HG02763 (cell line): ENCODE data around the gene SLC41A2.
"Not testable (repeated sequence)": the region's sequence is repeated elsewhere in the genome, so short reads cannot be mapped to it uniquely, and the experiment has no call there.

Experiments
- ATAC-seq: cut with Tn5 transposase; IDR thresholded peaks from one replicate; pipeline ENCODE4 v1.9.1; 2021; ENCODE audit warnings: mild to moderate bottlenecking, moderate library complexity; ENCODE audit not compliant: unreplicated experiment

The SLC41A2 gene, protein sequence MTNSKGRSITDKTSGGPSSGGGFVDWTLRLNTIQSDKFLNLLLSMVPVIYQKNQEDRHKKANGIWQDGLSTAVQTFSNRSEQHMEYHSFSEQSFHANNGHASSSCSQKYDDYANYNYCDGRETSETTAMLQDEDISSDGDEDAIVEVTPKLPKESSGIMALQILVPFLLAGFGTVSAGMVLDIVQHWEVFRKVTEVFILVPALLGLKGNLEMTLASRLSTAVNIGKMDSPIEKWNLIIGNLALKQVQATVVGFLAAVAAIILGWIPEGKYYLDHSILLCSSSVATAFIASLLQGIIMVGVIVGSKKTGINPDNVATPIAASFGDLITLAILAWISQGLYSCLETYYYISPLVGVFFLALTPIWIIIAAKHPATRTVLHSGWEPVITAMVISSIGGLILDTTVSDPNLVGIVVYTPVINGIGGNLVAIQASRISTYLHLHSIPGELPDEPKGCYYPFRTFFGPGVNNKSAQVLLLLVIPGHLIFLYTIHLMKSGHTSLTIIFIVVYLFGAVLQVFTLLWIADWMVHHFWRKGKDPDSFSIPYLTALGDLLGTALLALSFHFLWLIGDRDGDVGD

DNA sequence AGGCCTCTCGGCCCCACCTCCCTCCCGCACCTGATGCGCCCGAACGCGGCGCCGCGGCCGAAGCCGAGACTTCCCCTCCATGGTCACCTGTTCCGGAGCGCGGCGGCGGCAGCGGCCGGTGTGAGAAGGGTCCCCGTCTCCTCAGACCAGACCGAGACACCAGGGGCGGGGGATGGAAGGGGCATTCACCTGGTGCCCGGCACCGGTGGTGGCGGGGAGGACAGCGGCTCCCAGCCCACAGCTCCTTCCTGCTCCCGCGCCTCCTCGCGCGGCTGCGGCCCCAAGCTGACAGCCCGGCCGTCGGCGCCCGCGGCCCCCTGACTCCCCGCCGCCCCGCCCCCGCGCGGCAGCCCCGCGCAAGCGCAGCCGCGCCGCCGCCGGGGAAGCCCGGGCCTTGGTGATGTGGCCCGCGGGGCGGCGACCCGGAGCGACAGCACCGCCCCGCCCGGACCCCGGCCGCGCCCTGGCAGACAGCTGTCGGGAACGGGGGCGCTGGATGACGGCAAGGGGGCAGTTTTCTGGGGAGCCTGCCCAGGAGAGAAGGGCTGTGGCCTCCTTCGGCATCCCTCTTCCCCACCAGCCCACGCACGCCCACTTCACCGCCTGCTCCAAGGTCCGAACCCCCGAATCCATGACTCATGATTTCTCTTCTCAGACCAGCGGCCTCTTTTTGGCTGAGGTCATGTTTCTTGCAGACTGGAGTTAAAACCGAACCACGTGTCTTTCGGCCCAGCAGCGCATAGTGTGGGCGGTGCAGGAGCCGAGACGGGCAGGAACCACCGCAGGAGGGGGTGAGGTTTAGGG is at the start of gene SLC41A2:
Gene SLC41A2, minus strand, starts transcription at position 290 of the 804 bp plus-strand sequence. CDS start 29,763 bp downstream, outside the sequence.
- ATAC-seq = peak; percentile 76

DNA sequence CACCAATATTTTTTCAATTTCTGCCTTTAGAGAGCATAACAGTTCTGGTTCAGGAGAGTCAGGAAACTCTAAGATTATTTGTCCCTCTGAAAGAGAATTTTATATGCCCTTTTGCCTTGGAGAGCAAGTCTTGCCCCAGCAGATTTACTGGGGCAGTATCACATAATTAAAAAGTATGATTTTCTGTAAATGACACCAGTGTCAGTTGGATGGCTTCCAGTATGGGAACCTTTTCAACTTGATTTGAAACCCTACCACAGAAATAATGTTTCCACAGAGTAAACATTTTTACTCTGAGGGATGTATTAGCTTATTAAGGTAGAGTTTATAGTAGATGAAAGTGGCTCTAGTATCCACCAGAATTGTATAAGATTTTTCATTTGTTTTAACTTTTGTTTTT is 43.4 kb upstream of the SLC41A2 start:
- ATAC-seq = no peak

DNA sequence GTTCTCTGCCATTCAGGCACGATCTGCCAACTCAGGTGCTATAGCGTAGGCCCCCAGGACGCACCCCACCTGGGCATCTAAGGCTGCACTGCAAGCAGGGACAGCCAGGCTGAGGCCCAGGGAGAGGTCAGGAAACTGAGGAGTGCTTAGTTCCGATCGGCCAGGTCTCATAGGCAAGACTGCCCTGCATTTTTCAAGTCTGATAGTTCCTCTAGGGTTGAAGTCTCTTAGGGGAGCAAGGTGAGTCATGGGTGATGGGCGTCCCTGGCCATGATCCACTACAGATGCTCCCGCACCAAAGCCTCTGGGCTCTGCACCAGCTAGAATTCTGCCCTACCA is 41.2 kb upstream of the SLC41A2 start:
- no peak for ATAC-seq

DNA sequence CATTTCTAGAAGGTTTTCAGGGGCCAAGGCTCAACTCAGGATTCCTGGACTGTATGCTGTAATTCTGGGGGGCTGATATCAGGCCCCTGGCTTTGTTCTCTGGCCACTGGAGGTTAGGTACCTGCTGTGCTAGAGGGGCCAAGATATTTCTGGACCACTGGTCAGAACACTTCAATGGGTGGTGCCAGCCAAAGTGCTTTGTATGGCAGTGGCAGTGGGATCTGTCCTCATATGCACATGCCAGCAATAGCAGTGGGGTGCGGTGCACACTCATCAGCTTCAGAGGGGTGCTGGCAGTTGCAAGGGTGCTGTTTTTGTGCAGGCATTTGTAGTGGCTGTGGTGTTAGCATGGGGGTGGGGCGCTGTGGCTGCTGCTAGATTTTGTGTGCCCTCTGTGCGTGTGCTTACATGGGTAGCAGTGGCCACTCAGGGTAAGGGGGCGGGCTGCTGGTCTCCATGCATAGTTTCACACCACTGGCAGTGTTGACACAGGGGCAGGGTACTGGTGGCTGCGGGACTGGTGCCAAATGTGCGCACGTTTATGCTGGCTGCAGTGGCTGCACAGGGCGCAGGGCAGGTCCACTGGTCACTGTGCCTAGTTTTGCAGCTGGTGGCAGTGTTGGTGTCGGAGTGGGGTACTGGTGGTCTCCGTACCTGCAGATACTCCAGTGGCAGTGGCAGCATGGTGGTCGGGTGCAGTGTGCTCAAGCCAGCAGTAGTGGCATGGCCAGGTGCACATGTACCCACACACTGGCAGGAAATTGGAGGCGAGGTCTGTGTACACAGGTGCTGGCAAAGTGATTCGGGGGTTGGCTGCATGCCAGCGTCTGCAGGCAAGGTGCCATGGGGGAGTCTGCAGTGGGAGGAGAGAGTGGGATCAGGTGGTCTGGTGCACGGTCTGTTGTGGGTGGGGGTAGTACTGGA is 40.6 kb upstream of the SLC41A2 start:
- no peak for ATAC-seq

DNA sequence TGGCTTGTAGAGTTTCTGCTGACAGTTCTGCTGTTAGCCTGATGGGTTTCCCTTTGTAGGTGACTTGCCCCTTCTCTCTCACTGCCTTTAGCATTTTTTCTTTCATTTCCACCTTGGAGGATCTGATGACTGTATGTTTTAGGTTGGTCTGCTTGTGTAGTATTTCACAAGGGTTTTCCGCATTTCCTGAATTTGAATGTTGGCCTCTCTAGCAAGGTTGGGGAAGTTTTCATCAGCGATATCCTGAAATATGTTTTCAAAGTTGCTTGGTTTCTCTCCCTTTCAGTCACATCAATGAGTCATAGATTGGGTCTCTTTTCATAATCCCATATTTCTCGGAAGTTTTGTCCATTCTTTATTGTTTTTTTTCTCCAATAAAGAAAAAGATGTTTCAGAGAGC is 39.5 kb upstream of the SLC41A2 start:
- no peak for ATAC-seq

DNA sequence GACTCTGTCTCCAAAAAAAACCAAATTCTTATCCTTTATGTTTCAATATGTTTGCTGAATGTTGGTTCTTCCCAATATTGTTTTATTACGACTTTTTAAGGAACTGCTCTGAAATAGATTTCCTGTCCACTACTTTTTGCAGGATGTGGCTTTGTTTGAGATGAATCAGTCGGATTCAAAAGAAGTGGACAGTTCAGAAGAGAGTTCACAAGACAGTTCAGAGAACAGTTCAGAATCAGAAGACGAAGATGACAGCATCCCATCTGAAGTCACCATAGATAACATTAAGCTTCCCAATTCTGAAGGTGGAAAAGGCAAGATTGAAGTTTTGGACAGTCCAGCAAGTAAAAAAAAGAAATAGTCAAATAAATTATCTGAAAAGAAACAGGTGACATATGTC is 36.2 kb upstream of the SLC41A2 start:
- no peak for ATAC-seq

DNA sequence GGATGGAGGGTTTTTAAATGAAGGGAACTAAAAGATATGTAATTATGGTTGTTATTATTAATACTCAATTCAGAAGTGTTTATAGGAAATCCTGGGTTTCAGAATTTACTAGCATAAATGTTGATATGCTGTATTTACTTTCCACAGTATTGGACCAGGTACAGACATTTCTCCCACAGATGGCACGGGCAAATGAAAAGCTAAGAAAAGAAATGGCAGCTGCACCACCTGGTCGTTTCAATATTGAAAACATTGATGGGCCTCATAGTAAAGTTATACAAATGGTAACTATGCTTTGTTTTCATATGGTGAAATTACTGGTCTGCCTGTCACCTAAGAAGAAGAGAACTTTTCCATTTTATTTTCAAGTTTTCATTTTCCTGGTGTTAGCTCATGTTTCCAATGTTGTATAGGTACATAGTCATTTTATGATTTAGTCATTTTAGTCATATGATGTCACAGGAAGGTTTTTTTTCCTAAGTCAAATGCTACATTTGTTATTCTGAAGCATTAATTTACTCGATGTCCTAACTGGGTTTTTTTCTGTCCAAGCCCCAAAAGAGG is 33.6 kb upstream of the SLC41A2 start:
- no peak for ATAC-seq

DNA sequence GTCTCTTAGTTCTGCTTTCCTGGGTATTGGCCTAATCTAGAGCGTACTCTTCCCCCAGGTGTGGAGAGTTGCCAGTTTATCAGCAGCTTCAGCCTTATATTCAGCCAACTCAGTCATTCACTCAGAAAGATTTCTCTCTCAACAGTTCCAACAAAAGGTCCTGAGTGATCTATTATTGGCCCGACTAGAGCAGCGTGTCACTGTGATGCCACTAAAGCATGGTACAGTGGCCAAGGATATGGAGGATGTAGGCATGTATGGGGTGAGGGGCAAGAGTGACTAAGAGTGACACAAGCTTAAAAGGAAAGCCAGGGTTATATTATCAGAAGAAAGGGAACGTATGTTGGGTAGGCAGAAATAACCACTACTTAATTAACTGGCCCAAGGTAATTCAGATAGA is 32.9 kb upstream of the SLC41A2 start:
- no peak for ATAC-seq

DNA sequence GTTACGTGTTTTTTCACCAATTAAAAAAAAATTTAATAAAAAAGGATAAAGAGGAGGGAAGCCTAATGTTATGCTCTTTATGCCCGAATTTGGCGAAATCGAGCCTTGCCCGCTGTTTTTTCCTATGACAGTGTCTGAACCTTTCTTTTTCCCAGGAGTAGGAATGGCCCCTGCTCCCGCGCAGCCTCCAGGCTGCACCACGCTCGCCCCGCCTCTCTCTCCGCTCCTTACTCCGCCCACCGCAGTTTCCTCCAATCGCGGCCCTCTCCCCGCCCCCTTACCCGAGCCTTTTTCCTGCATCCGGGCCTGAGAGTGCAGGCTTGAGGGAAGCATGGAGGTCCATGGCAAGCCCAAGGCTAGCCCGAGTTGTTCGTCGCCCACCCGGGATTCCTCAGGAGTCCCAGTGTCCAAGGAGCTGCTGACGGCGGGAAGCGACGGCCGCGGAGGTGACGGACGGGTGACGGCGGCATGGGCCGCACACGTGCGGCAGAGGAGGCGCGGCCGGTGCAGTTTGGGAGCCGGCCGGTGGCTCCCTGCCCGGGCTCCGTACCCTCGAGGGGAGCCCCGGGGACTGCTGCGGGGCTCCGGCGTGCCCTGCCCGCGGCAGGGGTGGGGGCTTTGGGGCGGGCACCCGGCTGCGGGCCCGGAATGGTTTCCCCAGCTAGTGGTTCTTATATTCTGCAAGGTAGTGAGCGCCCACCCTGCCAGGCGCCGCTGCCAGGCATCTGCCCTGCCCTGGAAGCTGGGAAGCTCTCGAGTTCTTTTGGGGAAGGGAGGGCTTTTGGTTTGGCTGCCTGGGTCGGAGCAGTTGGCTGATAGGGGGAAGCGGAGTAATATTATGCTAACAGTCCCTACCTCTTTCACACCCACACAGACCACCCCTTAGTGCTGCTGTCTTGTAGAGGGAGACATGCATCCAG is 28.2 kb upstream of the SLC41A2 start, which contains the start of gene NOPCHAP1:
Gene NOPCHAP1, plus strand, starts transcription at position 295 of the 920 bp plus-strand sequence. Its CDS starts 37 bp downstream, at position 332.
- peak; percentile 99 for ATAC-seq

DNA sequence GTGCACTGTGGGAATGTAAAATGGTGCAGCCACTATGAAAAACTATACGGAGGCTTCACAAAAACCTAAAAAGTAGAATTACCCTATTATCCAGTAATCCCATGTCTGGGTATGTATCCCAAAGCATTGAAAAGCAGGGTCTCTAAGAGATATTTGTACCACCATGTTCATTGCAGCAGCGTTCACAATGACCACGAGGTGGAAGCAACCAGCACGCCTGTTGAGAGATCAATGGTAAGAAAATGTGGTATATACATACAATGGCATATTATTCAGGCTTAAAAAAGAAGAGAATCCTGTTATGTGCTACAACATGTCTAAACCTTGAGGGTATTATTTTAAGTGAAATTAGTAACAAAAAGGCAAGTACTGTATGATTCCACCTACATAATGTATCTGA is 27.1 kb upstream of the SLC41A2 start:
- no peak for ATAC-seq

DNA sequence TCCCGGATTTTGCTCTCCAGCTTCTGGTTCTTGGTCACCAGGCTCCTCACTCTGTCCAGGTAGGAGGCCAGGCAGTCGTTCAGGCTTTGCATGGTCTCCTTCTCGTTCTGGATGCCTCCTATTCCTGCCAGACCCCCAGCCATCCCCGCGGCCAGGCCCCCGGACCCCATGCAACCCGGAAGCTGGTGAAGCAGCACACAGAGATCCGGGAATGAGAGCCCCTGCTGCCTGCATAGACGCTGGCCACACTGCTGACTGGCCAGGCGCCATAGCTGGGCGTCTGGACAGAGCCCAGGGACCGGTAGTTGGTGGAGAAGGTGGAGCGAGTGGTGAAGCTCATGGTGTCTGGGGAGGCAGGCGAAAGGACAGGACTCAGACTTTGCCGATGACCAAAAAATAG is 19.6 kb upstream of the SLC41A2 start:
- not testable (repeated sequence) for ATAC-seq

DNA sequence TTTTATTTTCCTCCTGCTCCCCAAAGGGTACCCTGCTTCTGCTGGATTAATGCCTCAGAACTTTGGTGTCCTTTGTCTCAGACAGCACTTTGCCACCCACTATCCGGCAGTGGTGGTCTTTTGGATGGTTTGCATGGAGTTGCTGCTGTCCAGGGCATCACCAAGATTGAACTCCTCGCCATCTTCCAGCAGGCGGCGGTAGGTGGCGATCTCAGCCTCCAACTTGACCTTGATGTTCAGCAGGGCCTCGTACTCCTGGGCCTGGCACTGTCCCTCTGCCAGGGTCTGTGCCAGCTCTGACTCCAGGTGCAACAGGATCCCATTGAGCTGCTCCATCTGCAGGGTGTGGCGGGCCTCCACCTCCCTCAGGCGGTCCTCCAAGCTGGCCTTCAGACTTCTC is 18.6 kb upstream of the SLC41A2 start:
- ATAC-seq = no peak

DNA sequence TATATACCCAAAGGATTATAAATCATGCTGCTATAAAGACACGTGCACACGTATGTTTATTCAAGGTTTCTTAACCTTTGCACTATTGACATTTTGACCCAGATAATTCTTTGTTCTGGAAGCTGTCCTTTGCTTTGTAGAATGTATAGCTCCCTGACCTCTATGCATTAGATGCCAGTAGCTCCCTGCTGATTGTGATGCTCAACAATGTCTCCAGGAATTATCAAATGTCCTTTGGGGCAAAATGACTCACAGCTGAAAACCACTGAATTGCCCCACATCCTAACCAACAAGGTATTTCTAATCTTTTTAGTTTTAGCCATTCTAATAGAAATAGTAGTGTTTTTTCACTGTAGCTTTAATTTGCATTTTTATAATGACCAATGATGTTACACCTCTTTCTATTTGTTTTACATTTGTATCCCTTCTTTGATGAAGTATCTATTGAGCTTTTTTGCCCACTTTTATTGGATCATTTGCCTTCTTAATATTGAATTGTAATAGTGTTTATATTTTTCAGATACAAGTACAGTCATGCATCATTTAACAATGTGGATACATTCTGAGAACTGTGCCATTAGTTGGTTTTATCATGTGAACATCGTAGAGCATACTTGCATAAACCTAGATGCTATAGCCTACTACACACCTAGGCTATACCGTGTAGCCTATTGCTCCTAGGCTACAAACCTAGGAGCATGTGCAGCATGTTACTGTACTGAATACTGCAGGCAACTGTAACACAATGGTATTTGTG is 17.7 kb upstream of the SLC41A2 start:
- no peak for ATAC-seq

DNA sequence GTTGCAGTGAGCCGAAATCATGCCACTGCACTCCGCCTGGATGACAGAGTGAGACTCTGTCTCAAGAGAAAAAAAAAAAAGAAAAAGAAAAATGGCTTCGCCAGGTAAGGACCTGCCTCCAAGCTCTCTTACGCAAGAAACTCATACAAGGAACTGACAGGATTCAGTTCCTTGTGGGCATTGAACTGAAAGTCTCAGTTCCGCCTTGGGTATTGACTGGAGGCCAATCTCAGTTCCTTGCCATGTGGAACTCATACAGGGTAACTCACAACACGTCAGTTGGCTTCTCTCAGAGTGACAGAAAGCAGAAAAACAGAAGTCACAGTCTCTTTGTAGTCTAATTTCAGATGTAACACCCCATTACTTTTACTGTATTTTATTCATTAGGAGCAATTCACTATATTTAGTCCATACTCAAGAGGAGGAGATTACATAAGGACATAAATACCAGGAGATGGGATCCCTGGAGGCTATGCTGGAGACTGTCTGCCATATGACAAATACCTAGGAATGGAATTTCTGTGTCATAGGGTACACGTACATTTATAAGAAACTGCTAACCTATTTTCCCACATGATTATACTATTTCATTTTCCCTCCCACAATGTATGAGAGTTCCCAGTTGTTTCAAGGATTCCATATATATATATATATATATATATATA is 16.7 kb upstream of the SLC41A2 start:
- ATAC-seq = peak; percentile 95

DNA sequence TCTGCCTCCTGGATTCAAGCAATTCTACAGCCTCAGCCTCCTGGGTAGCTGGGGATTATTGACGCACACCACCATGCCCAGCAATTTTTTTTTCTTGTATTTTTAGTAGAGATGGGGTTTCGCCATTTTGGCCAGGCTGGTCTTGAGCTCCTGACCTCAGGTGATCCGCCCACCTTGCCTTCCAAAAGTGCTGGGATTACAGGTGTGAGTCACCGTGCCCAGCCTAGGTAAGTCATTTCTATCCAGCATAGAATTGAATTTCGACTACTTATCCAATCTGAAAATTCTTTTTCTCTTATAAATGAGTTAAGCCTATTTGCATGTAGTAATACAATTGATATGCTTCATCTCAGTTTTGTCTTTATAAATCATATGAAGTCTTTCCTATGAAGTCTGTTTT is 15.2 kb upstream of the SLC41A2 start:
- ATAC-seq = no peak

DNA sequence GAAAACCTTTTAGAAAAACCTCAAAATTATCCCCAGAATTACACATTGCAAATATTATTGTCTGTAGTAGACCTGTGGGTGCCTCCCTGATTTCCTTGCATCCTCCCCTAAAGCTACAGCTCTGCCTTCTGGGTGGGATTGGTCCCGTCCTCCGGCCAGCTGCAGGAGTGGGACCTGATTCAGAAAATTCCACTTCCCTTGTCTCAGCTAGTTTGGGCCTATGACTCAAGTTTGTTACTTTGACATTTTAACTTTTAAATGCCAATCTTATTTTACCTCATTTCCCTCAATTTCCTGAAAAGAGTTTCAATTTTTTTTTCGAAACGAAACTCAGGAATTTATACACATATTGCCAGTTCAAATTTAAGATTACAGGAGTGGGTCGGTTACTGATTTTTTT is 13.2 kb upstream of the SLC41A2 start:
- no peak for ATAC-seq

DNA sequence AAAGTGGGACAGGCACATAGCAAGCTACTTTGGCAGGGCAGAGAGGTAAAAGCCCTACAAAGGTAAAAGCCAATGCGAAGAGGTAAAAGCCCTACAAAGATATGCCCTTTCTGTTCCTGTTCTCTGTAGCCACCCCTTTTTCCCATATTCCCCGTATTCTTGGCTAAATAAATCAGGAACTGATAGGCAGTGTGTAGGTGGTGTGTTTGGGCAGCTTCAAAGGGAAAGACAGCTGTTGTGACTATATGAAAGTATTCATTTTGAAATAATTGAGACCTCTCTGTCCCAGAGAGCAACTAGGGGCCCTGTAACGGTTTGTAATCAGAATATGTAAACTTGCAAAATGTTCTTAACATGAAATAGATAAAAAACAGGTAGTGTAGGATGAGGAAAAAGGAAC is 11.3 kb upstream of the SLC41A2 start:
- no peak for ATAC-seq

DNA sequence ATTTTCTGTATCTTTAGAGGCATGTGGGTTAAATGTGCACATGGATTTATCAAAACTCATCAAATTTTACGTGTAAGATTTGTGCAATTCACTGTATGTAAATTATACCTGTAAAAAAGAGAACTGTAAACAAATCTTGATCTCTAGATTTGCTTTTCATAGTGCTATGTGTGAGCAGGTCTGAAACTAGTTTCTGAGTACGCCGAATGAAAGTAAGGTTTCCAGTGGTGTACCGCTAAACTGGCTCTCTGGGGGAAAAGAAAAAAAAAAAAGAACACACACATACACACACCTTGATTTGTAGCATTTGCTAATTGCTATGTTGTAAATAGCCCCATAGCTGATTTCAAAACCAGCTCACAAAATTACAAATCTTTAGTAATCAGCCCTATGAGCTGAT is 8.6 kb upstream of the SLC41A2 start:
- peak; percentile 82 for ATAC-seq
